Measurements from ENCODE around the gene GAGE12J. TPM values are rescaled to one million over a fixed set of nuclear protein-coding genes. Genes with fewer than 3 reads are reported as not detected.
"Not testable (repeated sequence)": the region's sequence is repeated elsewhere in the genome, so short reads cannot be mapped to it uniquely, and the experiment has no call there.

The GAGE12J gene
- total and polyA plus RNA-seq, 4 experiments from 2014 or later = not detected

GRCh38 chrX:49330421-49330820, 8.6 kb downstream of the GAGE12J start:
- H3K27me3 ChIP-seq (ENCODE audit: insufficient read depth, low read length); H3K27me3 Mint-ChIP-seq; H3K4me1 Mint-ChIP-seq; H3K9me3 Mint-ChIP-seq; CTCF ChIA-PET (ENCODE audit: partially characterized antibody); intact Hi-C loops (cut with micrococcal nuclease); DNase-seq; H3K36me3 Mint-ChIP-seq; H3K27ac ChIP-seq (ENCODE audit: low read depth, low read length); H3K27ac Mint-ChIP-seq; H3K4me3 ChIP-seq (ENCODE audit: low read length in 2 of 2); H3K4me1 ChIP-seq (ENCODE audit: insufficient read depth, low read length); H3K36me3 ChIP-seq (ENCODE audit: insufficient read depth, low read length); H3K9me3 ChIP-seq (ENCODE audit: control insufficient read depth in 1 of 2, low read length in 2 of 2); POLR2A ChIA-PET (ENCODE audit: partially characterized antibody); H3K4me3 Mint-ChIP-seq: not testable (repeated sequence)

GRCh38 chrX:49331282-49331681, 9.4 kb downstream of the GAGE12J start, which contains the start of gene GAGE13:
Gene GAGE13, plus strand, starts transcription at chrX:49331582. Its CDS starts 1,156 bp downstream, at chrX:49332738.
- H3K4me3 ChIP-seq (ENCODE audit: low read length in 2 of 2); H3K36me3 Mint-ChIP-seq; H3K4me1 Mint-ChIP-seq; H3K36me3 ChIP-seq (ENCODE audit: insufficient read depth, low read length); POLR2A ChIA-PET (ENCODE audit: partially characterized antibody); H3K9me3 Mint-ChIP-seq; H3K27ac Mint-ChIP-seq; H3K4me3 Mint-ChIP-seq; DNase-seq; H3K4me1 ChIP-seq (ENCODE audit: insufficient read depth, low read length); intact Hi-C loops (cut with micrococcal nuclease); H3K9me3 ChIP-seq (ENCODE audit: control insufficient read depth in 1 of 2, low read length in 2 of 2); H3K27me3 ChIP-seq (ENCODE audit: insufficient read depth, low read length); H3K27me3 Mint-ChIP-seq; H3K27ac ChIP-seq (ENCODE audit: low read depth, low read length); CTCF ChIA-PET (ENCODE audit: partially characterized antibody): not testable (repeated sequence)

- H3K36me3 Mint-ChIP-seq; H3K27ac ChIP-seq (ENCODE audit: low read depth, low read length); H3K9me3 ChIP-seq (ENCODE audit: control insufficient read depth in 1 of 2, low read length in 2 of 2); H3K36me3 ChIP-seq (ENCODE audit: insufficient read depth, low read length); H3K27me3 ChIP-seq (ENCODE audit: insufficient read depth, low read length); DNase-seq; POLR2A ChIA-PET (ENCODE audit: partially characterized antibody); H3K4me3 Mint-ChIP-seq; H3K27me3 Mint-ChIP-seq; H3K4me3 ChIP-seq (ENCODE audit: low read length in 2 of 2); H3K9me3 Mint-ChIP-seq; H3K4me1 ChIP-seq (ENCODE audit: insufficient read depth, low read length); CTCF ChIA-PET (ENCODE audit: partially characterized antibody); H3K27ac Mint-ChIP-seq; intact Hi-C loops (cut with micrococcal nuclease); H3K4me1 Mint-ChIP-seq: not testable (repeated sequence)
These were observed 10.0 kb downstream of the GAGE12J start for GRCh38 chrX:49331841-49332240.

GRCh38 chrX:49341449-49341848, 19.6 kb downstream of the GAGE12J start:
- DNase-seq; H3K27ac ChIP-seq (ENCODE audit: low read depth, low read length); intact Hi-C loops (cut with micrococcal nuclease); H3K4me1 Mint-ChIP-seq; POLR2A ChIA-PET (ENCODE audit: partially characterized antibody); H3K4me1 ChIP-seq (ENCODE audit: insufficient read depth, low read length); H3K36me3 Mint-ChIP-seq; H3K9me3 ChIP-seq (ENCODE audit: control insufficient read depth in 1 of 2, low read length in 2 of 2); H3K9me3 Mint-ChIP-seq; CTCF ChIA-PET (ENCODE audit: partially characterized antibody); H3K4me3 ChIP-seq (ENCODE audit: low read length in 2 of 2); H3K36me3 ChIP-seq (ENCODE audit: insufficient read depth, low read length); H3K4me3 Mint-ChIP-seq; H3K27me3 Mint-ChIP-seq; H3K27me3 ChIP-seq (ENCODE audit: insufficient read depth, low read length); H3K27ac Mint-ChIP-seq: not testable (repeated sequence)

GRCh38 chrX:49344496-49345175, 22.8 kb downstream of the GAGE12J start:
- H3K4me3 ChIP-seq (ENCODE audit: low read length in 2 of 2); H3K9me3 ChIP-seq (ENCODE audit: control insufficient read depth in 1 of 2, low read length in 2 of 2); H3K4me1 Mint-ChIP-seq; H3K9me3 Mint-ChIP-seq; H3K36me3 Mint-ChIP-seq; H3K36me3 ChIP-seq (ENCODE audit: insufficient read depth, low read length); CTCF ChIA-PET (ENCODE audit: partially characterized antibody); POLR2A ChIA-PET (ENCODE audit: partially characterized antibody); H3K27ac Mint-ChIP-seq; H3K27ac ChIP-seq (ENCODE audit: low read depth, low read length); DNase-seq; intact Hi-C loops (cut with micrococcal nuclease); H3K27me3 Mint-ChIP-seq; H3K27me3 ChIP-seq (ENCODE audit: insufficient read depth, low read length); H3K4me3 Mint-ChIP-seq; H3K4me1 ChIP-seq (ENCODE audit: insufficient read depth, low read length): not testable (repeated sequence)

GRCh38 chrX:49345402-49345801, 23.6 kb downstream of the GAGE12J start:
- POLR2A ChIA-PET (ENCODE audit: partially characterized antibody); H3K4me1 ChIP-seq (ENCODE audit: insufficient read depth, low read length); H3K36me3 ChIP-seq (ENCODE audit: insufficient read depth, low read length); H3K4me3 ChIP-seq (ENCODE audit: low read length in 2 of 2); DNase-seq; H3K27me3 Mint-ChIP-seq; H3K36me3 Mint-ChIP-seq; H3K4me3 Mint-ChIP-seq; H3K9me3 ChIP-seq (ENCODE audit: control insufficient read depth in 1 of 2, low read length in 2 of 2); H3K4me1 Mint-ChIP-seq; H3K27me3 ChIP-seq (ENCODE audit: insufficient read depth, low read length); H3K27ac Mint-ChIP-seq; H3K9me3 Mint-ChIP-seq; H3K27ac ChIP-seq (ENCODE audit: low read depth, low read length); CTCF ChIA-PET (ENCODE audit: partially characterized antibody); intact Hi-C loops (cut with micrococcal nuclease): not testable (repeated sequence)

- H3K4me3 Mint-ChIP-seq; intact Hi-C loops (cut with micrococcal nuclease); H3K4me1 ChIP-seq (ENCODE audit: insufficient read depth, low read length); H3K27ac ChIP-seq (ENCODE audit: low read depth, low read length); CTCF ChIA-PET (ENCODE audit: partially characterized antibody); H3K27me3 Mint-ChIP-seq; H3K4me1 Mint-ChIP-seq; POLR2A ChIA-PET (ENCODE audit: partially characterized antibody); H3K36me3 Mint-ChIP-seq; H3K4me3 ChIP-seq (ENCODE audit: low read length in 2 of 2); H3K9me3 Mint-ChIP-seq; H3K27me3 ChIP-seq (ENCODE audit: insufficient read depth, low read length); H3K36me3 ChIP-seq (ENCODE audit: insufficient read depth, low read length); H3K9me3 ChIP-seq (ENCODE audit: control insufficient read depth in 1 of 2, low read length in 2 of 2); DNase-seq; H3K27ac Mint-ChIP-seq: not testable (repeated sequence)
These were observed 24.3 kb downstream of the GAGE12J start for GRCh38 chrX:49346150-49346549.

All from CD4-positive, alpha-beta memory T cell (primary cell).